Testis (tissue), 3 donors: ENCODE results near the gene PPP6R2. TPM values are rescaled to one million over a fixed set of nuclear protein-coding genes. Genes with fewer than 3 reads are reported as not detected.

ENCODE experiments used
- DNase-seq: peaks from one replicate; pipeline ENCODE4 v3.0.0-alpha.2; 2019
- H3K27ac ChIP-seq, 2 donors: fragments of 200-600 bp; sonication (generic); one replicate each; pipeline ENCODE4 v1.5.1; 2019
- H3K27me3 ChIP-seq: fragments of 200-600 bp; sonication (generic); one replicate; pipeline ENCODE4 v1.5.1; 2019
- H3K36me3 ChIP-seq: fragments of 200-600 bp; sonication (generic); one replicate; pipeline ENCODE4 v1.5.1; 2017; ENCODE audit warnings: low read depth; ENCODE audit errors: missing control alignments
- H3K4me1 ChIP-seq: fragments of 200-600 bp; sonication (generic); one replicate; pipeline ENCODE4 v1.5.1; 2019
- H3K4me3 ChIP-seq, 2 donors: fragments of 200-600 bp; sonication (generic); one replicate each; pipeline ENCODE4 v1.5.1; 2017 to 2019
- H3K9me3 ChIP-seq: fragments of 200-600 bp; sonication (generic); one replicate; pipeline ENCODE4 v1.5.1; 2017
- CTCF ChIP-seq, 3 experiments: fragments of 450-650 bp in 2 of 3; fragments of 200-600 bp in 1 of 3; sonication (generic) in 1 of 3; IDR thresholded peaks; one replicate each; pipeline ENCODE4 v1.5.1; 2016 to 2019; ENCODE audit warnings: antibody characterized with exemption in 3 of 3, mild to moderate bottlenecking in 2 of 3, moderate library complexity in 1 of 3
- POLR2A ChIP-seq: fragments of 450-650 bp; IDR thresholded peaks from one replicate; pipeline ENCODE4 v1.6.1; 2017; ENCODE audit warnings: antibody characterized with exemption, mild to moderate bottlenecking, moderate library complexity
- WGBS, 2 donors: methylation state at CpG; one replicate each; pipeline ENCODE4 v1.1.5; 2018; 5-methylcytosine and 5-hydroxymethylcytosine counted together
- intact Hi-C: fragments of 100-400 bp; cut with DNase I; formaldehyde crosslinking; loops from one replicate; pipeline ENCODE4 v1.15.1; 2023; ENCODE audit warnings: low total_unique reads
- polyA plus RNA-seq: library from polyadenylated mRNA; stranded (reverse); fragments of 350-450 nt; fragmentation: Illumina TruSeq; extraction: RNeasy Lipid Tissue Mini Kit (QIAGEN cat#74804); gene quantifications from one replicate; pipeline ENCODE4 v1.2.3, GENCODE V29; 2014; ENCODE audit warnings: low read depth, low replicate concordance; ENCODE audit not compliant: insufficient read depth
- total RNA-seq, 2 donors: library from RNA; depleted of rRNA; stranded (reverse); fragments of >200 nt; gene quantifications; one replicate each; pipeline ENCODE4 v1.2.3, GENCODE V29; 2016

Gene PPP6R2
- total and polyA plus RNA-seq, 3 donors from 2014 or later = 123 to 142 (median 138) TPM

- Histone ChIP-seq H3K9me3 (no peaks in the 10 kb centered on the region), H3K4me1 (no peaks in the 10 kb centered on the region), H3K27me3 (no peaks in the 10 kb centered on the region), H3K36me3 (no peaks in the 10 kb centered on the region), H3K27ac (no peak overlapping the region), H3K4me3 (no peak overlapping the region)
- no peak for DNase-seq
- 92 to 94% methylated on average over 23 to 28 of the region's 28 CpGs for WGBS, 2 donors
- intact Hi-C loops = no loop called here
- no peak for TF ChIP-seq POLR2A
- no peak for TF ChIP-seq CTCF (IDR thresholded peaks at IDR 0.05)
These were observed 120.2 kb downstream of the PPP6R2 start for GRCh38 chr22:50463188-50463900.

- DNase-seq = no peak
- intact Hi-C loops = no loop called here
- H3K36me3 ChIP-seq = no peaks in the 10 kb centered on the region
- no peak overlapping the region for H3K4me3 ChIP-seq
- TF ChIP-seq CTCF (IDR thresholded peaks at IDR 0.05) (no peak), POLR2A (no peak)
- H3K27me3 ChIP-seq = no peaks in the 10 kb centered on the region
- H3K9me3 ChIP-seq = no peaks in the 10 kb centered on the region
- whole genome bisulfite sequencing, 2 donors = 88 to 96% methylated on average over 10 to 24 of the region's 24 CpGs
- H3K4me1 ChIP-seq = peaks cover 1% of the 10 kb centered on the region
- no peak overlapping the region for H3K27ac ChIP-seq
These were observed 121.3 kb downstream of the PPP6R2 start for GRCh38 chr22:50464451-50464850.

- TF ChIP-seq POLR2A = no peak
- no peak for TF ChIP-seq CTCF (IDR thresholded peaks at IDR 0.05)
- H3K36me3 ChIP-seq = no peaks in the 10 kb centered on the region
- no peak for DNase-seq
- no peak overlapping the region for H3K27ac ChIP-seq
- peaks cover 5% of the 10 kb centered on the region for H3K4me1 ChIP-seq
- 90 to 94% methylated on average over 21 to 30 of the region's 30 CpGs for WGBS, 2 donors
- intact Hi-C loops = no loop called here
- no peaks in the 10 kb centered on the region for H3K27me3 ChIP-seq
- H3K9me3 ChIP-seq = no peaks in the 10 kb centered on the region
- H3K4me3 ChIP-seq = no peak overlapping the region
These were observed 122.2 kb downstream of the PPP6R2 start for GRCh38 chr22:50465066-50465930.

GRCh38 chr22:50467341-50467740, 124.2 kb downstream of the PPP6R2 start:
- H3K4me1 ChIP-seq = peaks cover 9% of the 10 kb centered on the region
- no peak overlapping the region for H3K27ac ChIP-seq
- H3K4me3 ChIP-seq = no peak overlapping the region
- no peak for DNase-seq
- H3K36me3 ChIP-seq = no peaks in the 10 kb centered on the region
- TF ChIP-seq POLR2A (no peak), CTCF (IDR thresholded peaks at IDR 0.05) (no peak)
- intact Hi-C loops = no loop called here
- 85 to 87% methylated on average over 11 to 24 of the region's 24 CpGs for WGBS, 2 donors
- H3K27me3 ChIP-seq = no peaks in the 10 kb centered on the region
- no peaks in the 10 kb centered on the region for H3K9me3 ChIP-seq
